Activated T-helper 2 cell treated with anti-CD3 and anti-CD28 coated beads, Interferon-gamma antibody, Interleukin-2, Interleukin-4, amounts not matched to agents 10 μg/mL and 5 μg/mL and 100 μg/mL, durations not matched to agents 14 hours and 24 hours and 36 hours (primary cell): ENCODE data around the gene USP10. TPM values are rescaled to one million over a fixed set of nuclear protein-coding genes. Genes with fewer than 3 reads are reported as not detected.

Experiments
- DNase-seq: peaks from one replicate; pipeline ENCODE4 v3.0.0; 2021; ENCODE audit warnings: low spot score
- H3K27ac Mint-ChIP-seq: one replicate; pipeline ENCODE4 v1.8.0; 2021; ENCODE audit warnings: mixed read lengths
- H3K27me3 Mint-ChIP-seq: one replicate; pipeline ENCODE4 v1.8.0; 2021; ENCODE audit warnings: low read depth, mixed read lengths
- H3K36me3 Mint-ChIP-seq: one replicate; pipeline ENCODE4 v1.8.0; 2021; ENCODE audit warnings: low read depth, mixed read lengths
- H3K4me1 Mint-ChIP-seq: one replicate; pipeline ENCODE4 v1.8.0; 2021; ENCODE audit warnings: low read depth, mixed read lengths
- H3K4me3 Mint-ChIP-seq: one replicate; pipeline ENCODE4 v1.8.0; 2021; ENCODE audit warnings: low read depth, mild to moderate bottlenecking, moderate library complexity, mixed read lengths
- H3K9me3 Mint-ChIP-seq: one replicate; pipeline ENCODE4 v1.8.0; 2021; ENCODE audit warnings: mixed read lengths
- intact Hi-C: fragments of 100-400 bp; cut with micrococcal nuclease; formaldehyde crosslinking; loops from one replicate; pipeline ENCODE4 v1.15.1; 2023
- total RNA-seq: library from RNA; stranded (reverse); gene quantifications from 2 replicates; pipeline ENCODE4 v1.2.3, GENCODE V29; 2022

USP10 gene
- total RNA-seq, 1 donor from 2014 or later, result 151 TPM

DNA sequence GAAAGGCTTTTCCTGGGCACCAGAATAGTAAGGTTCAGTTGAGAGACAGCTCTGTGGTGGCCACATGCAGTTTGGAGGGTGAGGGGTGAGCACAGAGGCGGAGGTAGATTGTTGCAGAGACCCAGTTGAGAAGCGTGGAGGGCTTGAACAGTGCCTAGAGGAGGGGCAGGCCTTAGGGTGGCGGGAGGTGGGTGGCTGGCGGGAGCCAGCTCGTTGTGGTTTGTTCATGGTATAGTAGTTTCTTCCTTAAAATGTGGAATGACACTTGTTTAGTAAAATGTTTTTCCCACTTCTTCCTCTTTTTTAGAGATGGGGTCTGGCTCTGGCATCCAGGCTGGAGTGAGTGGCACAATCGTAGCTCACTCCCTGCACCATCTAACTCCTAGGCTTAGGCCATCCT is 14.2 kb downstream of the USP10 start:
- no peak overlapping the region for H3K4me3 Mint-ChIP-seq
- peaks cover 25% of the 10 kb centered on the region for H3K4me1 Mint-ChIP-seq
- DNase-seq, result no peak
- H3K36me3 Mint-ChIP-seq, result peaks cover 25% of the 10 kb centered on the region
- intact Hi-C loops, result no loop called here
- no peaks in the 10 kb centered on the region for H3K27me3 Mint-ChIP-seq
- H3K9me3 Mint-ChIP-seq, result no peaks in the 10 kb centered on the region
- no peak overlapping the region for H3K27ac Mint-ChIP-seq

DNA sequence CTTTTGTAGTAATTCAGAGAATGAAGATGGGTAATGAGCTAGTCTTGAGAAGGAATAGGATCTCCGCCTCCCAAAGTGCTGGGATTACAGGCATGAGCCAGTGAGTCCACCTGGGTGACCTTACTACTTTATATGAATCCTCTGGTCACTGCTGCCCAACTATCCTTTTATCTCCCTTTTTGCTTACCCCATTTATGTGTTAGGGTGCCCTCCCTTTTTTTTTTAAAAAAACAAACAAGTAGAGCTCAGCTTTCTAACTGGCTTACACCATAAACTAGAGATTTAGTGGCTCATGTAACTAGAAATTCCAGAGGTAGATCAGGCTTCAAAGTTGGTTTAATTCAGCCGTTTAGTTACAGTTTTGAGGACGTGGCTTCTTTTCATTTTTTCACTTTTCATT is 15.6 kb downstream of the USP10 start:
- DNase-seq, result no peak
- H3K27me3 Mint-ChIP-seq, result no peaks in the 10 kb centered on the region
- H3K27ac Mint-ChIP-seq, result no peak overlapping the region
- no peaks in the 10 kb centered on the region for H3K9me3 Mint-ChIP-seq
- no peak overlapping the region for H3K4me3 Mint-ChIP-seq
- H3K4me1 Mint-ChIP-seq, result peaks cover 30% of the 10 kb centered on the region
- intact Hi-C loops, result no loop called here
- peaks cover 26% of the 10 kb centered on the region for H3K36me3 Mint-ChIP-seq

DNA sequence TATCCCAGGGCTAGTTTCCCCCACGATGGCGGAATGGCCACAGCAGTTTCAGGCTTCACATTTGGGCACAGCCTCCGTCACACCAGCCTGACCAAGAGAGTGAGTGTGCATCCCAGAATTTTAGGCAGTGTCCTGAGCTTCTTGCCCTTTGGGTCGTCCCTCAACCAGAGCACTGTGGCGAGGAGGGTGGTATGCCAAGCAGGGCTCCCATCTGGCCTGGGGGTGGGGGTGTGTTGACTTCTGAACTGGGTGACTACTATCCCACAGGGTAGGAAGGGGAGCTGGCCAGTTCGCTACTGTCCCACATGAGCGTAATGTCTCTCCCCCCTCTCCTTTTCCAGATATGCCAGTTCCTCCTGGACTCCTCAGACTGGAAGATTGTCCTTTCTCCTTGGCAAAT is 16.1 kb downstream of the USP10 start:
- H3K4me1 Mint-ChIP-seq, result peaks cover 30% of the 10 kb centered on the region
- no peak for DNase-seq
- peaks cover 28% of the 10 kb centered on the region for H3K36me3 Mint-ChIP-seq
- H3K27ac Mint-ChIP-seq, result no peak overlapping the region
- intact Hi-C loops, result no loop called here
- no peaks in the 10 kb centered on the region for H3K9me3 Mint-ChIP-seq
- H3K4me3 Mint-ChIP-seq, result no peak overlapping the region
- no peaks in the 10 kb centered on the region for H3K27me3 Mint-ChIP-seq

DNA sequence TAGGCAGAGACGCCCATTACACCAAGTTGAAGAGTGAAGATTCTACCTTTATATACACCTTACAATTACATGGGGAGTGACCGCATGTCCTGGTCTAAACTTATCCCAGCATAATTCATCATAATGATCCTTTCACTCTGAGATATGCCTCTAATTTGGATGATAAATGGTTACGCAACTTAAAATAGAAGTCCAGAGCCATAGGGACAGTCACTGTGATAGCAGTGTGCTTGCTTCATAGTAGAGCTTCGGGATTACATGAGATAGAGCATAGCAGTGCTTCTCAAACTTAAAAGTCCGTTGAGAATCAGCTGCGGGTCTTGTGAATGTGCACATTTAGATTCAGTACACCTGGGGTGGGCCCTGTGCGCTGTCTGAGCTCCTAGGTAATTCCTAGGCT is 16.9 kb downstream of the USP10 start:
- Mint-ChIP-seq H3K36me3 (peaks cover 36% of the 10 kb centered on the region), H3K27me3 (no peaks in the 10 kb centered on the region)

DNA sequence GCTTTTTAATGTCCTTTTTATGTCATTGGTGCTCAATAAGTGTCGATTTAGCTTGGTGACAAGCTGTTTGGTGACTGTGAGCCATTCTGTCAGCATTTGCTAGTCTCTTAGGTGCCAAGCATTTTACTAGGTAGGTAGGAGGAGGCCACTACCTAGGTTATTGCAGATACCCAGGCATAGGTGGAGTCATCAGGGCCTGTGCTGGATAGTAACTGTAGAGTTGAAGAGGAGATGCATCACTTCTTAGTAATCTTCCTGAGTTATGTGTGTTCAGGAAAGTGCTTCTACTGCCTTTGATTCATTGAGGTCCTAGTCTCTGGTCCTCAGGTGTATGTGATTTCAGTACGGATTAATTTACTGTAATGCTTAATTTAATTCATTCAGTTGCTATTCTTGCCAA is 17.7 kb downstream of the USP10 start:
- Mint-ChIP-seq H3K27ac (no peak overlapping the region), H3K4me1 (peaks cover 30% of the 10 kb centered on the region)

More for the DNA sequence above, 16.9 kb downstream of the USP10 start:
- intact Hi-C loops, result no loop called here
- Mint-ChIP-seq H3K4me3 (no peak overlapping the region), H3K4me1 (peaks cover 30% of the 10 kb centered on the region), H3K9me3 (no peaks in the 10 kb centered on the region), H3K27ac (no peak overlapping the region)
- DNase-seq, result no peak

DNA sequence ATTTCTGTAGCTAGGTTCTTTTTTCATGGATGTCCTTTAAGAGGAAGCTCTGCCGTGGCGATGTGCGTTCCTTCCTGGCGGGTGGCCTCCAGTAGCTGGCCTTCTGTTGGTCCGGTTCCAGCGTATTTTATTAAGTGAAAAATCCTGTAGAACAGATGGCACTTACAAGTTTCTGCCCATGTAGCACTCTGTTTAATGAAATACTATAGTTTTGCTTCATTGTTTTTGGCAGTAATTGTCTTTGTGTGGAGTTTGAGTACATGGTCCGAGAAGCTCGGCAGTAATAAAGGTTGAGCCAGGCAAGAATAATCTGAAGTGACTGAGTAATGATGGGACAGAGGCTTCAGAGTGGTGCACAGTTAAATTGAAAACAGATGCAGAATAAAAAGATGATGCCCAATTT is 20.4 kb downstream of the USP10 start:
- no peak for DNase-seq
- H3K27me3 Mint-ChIP-seq, result no peaks in the 10 kb centered on the region
- H3K4me1 Mint-ChIP-seq, result peaks cover 37% of the 10 kb centered on the region
- peaks cover 42% of the 10 kb centered on the region for H3K36me3 Mint-ChIP-seq
- no peaks in the 10 kb centered on the region for H3K9me3 Mint-ChIP-seq
- no peak overlapping the region for H3K27ac Mint-ChIP-seq
- no peak overlapping the region for H3K4me3 Mint-ChIP-seq
- intact Hi-C loops, result no loop called here

More for the DNA sequence above, 17.7 kb downstream of the USP10 start:
- no peak overlapping the region for H3K4me3 Mint-ChIP-seq
- no peaks in the 10 kb centered on the region for H3K9me3 Mint-ChIP-seq
- DNase-seq, result no peak
- H3K27me3 Mint-ChIP-seq, result no peaks in the 10 kb centered on the region
- intact Hi-C loops, result no loop called here
- peaks cover 38% of the 10 kb centered on the region for H3K36me3 Mint-ChIP-seq

DNA sequence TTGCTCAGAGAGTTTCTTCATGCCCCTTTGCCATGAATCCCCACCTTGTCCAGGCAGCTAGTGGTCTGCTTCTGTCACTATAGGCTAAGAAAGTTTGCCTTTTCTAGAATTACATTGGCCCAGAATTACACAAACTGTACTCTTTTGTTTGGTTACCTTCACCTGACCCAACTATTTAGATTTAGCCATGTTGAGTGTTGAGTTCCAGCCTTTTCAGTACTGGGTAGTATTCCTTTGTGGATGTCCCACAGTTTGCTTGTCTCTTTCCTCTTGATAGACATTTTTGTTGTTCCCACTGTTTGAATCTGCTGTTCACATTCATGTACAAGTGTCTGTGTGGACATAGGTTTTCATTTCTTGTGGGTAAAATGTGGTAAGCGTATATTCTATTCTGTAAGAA is 22.3 kb downstream of the USP10 start:
- no peak for DNase-seq
- intact Hi-C loops, result no loop called here
- no peaks in the 10 kb centered on the region for H3K27me3 Mint-ChIP-seq
- peaks cover 40% of the 10 kb centered on the region for H3K36me3 Mint-ChIP-seq
- no peak overlapping the region for H3K4me3 Mint-ChIP-seq
- peaks cover 48% of the 10 kb centered on the region for H3K4me1 Mint-ChIP-seq
- H3K27ac Mint-ChIP-seq, result no peak overlapping the region
- no peaks in the 10 kb centered on the region for H3K9me3 Mint-ChIP-seq

DNA sequence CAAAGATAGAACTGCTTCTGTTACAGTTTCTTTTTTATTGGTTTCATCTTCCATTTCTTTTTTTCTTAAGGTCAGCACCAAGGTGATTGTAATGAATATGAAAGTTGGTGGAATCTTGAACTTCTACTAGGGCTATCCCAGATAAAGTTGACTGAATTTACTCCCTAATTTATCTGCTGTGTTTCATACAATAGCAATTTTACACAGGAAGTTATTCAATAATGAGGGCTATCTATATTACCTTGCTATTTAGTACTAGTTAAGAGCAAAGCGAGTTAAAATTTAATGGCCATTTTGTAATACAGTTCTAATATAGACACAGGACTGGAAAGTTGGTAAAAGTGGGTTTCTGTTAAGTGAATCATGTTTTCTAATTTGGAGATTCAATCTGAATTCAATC is 24.1 kb downstream of the USP10 start:
- H3K27me3 Mint-ChIP-seq, result no peaks in the 10 kb centered on the region
- H3K4me3 Mint-ChIP-seq, result no peak overlapping the region
- peaks cover 40% of the 10 kb centered on the region for H3K36me3 Mint-ChIP-seq
- no peaks in the 10 kb centered on the region for H3K9me3 Mint-ChIP-seq
- intact Hi-C loops, result loop anchor here (2.0 kb wide), 1 partner anchor 23 kb away; no protein-coding TSS in a partner anchor
- peaks cover 43% of the 10 kb centered on the region for H3K4me1 Mint-ChIP-seq
- no peak for DNase-seq
- peak overlapping the region; percentile 11 for H3K27ac Mint-ChIP-seq

DNA sequence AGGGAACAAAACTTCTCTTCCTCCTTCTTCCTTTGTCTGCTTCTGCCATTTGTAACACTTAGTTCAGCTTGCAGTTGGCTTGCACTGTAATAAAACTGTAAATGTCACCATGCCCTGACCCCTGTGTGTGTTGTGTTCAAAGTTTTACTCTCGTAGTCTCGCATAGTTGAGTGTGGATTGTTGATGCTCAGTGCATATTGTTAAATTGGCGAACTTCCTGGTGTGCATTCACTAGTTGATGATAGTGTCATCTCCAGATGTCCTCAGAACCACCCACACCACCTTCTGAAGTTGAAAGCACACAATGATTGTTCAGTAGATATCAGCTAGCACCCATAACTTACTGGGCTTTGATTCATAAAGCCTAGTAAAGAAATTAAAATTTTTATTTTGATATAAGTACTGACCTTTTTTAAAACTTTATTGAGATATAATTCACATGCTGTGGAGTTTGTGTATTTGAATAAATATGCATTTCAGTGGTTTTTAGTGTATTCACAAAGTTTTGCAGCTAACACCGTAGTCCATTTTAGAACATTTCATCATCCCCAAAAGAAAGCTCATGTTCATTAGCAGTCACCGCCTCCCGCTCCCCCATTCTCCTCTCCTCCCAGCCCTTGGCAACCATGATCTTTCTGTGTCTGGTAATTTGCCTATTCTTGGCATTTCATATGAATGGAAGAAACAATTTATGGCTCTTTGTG is 25.0 kb downstream of the USP10 start:
- peak overlapping the region; percentile 54 for H3K4me3 Mint-ChIP-seq
- peak overlapping the region; percentile 88 for H3K27ac Mint-ChIP-seq
- peaks cover 34% of the 10 kb centered on the region for H3K36me3 Mint-ChIP-seq
- no peaks in the 10 kb centered on the region for H3K9me3 Mint-ChIP-seq
- intact Hi-C loops, result loop anchor here (2.0 to 5.0 kb wide), 2 partner anchors 24 to 217 kb away; no protein-coding TSS in a partner anchor
- peaks cover 45% of the 10 kb centered on the region for H3K4me1 Mint-ChIP-seq
- no peak for DNase-seq
- H3K27me3 Mint-ChIP-seq, result no peaks in the 10 kb centered on the region

DNA sequence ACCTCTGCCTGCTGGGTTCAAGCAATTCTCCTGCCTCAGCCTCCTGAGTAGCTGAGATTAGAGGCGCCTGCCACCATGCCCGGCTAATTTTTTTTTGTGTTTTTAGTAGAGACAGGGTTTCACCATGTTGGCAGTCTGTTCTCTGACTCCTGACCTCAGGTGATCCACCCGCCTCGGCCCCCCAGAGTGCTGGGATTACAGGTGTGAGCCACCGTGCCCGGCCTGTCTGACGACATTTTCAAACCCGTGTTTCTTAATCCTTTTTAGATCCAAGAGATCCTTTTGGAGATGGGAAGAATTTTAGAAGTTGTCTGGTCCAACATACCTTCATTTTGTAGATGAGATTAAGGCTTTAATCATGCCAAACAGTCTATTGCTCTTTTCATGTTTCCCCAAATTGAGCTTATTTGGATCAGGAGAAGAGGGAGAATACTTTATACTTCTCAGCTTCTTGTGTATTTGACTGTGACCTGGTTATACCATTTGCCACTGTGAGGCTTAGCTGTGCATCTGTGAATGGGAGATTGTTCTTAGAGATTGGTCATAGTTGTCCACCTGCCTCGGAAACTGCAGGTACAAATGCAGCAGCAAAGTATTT is 25.8 kb downstream of the USP10 start:
- peaks cover 50% of the 10 kb centered on the region for H3K4me1 Mint-ChIP-seq
- no peaks in the 10 kb centered on the region for H3K9me3 Mint-ChIP-seq
- H3K27ac Mint-ChIP-seq, result no peak overlapping the region
- no peak for DNase-seq
- intact Hi-C loops, result loop anchor here (1.0 to 5.0 kb wide), 4 partner anchors 25 to 218 kb away; no protein-coding TSS in a partner anchor
- peaks cover 30% of the 10 kb centered on the region for H3K36me3 Mint-ChIP-seq
- H3K27me3 Mint-ChIP-seq, result no peaks in the 10 kb centered on the region
- no peak overlapping the region for H3K4me3 Mint-ChIP-seq

DNA sequence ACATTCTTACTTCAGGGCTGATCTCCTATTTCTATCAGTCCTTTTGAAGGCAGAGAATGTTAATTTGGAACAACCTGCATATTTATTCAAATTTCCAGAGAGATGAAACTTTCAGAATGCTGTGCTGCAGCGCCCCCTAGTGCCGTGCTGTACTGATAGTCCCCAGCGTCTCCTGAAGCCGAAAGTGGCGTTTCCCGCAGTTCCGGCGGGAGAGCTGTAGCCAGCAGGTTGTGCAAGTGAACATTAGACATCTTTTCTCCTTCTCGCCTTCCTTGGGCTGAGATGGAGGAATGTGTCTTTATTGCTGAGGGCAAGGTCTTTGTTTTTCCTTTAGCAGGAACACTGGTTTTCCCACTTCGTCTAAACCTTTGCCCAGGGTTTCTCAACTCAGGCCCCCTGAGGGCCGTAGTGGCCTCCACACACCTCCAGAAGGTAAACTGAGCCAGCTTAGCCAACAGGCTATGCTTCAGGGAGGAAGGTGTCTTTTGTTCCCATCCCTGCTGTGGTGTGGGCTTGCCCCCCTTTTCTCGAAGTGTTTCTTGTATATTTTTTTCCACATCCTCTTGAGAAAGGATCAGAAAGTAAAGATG is 26.4 kb downstream of the USP10 start:
- H3K9me3 Mint-ChIP-seq, result no peaks in the 10 kb centered on the region
- H3K4me1 Mint-ChIP-seq, result peaks cover 53% of the 10 kb centered on the region
- no peaks in the 10 kb centered on the region for H3K27me3 Mint-ChIP-seq
- no peak overlapping the region for H3K4me3 Mint-ChIP-seq
- peaks cover 24% of the 10 kb centered on the region for H3K36me3 Mint-ChIP-seq
- no peak overlapping the region for H3K27ac Mint-ChIP-seq
- intact Hi-C loops, result loop anchor here (1.0 to 5.0 kb wide), 3 partner anchors 54 to 219 kb away; no protein-coding TSS in a partner anchor
- DNase-seq, result peak; percentile 65

DNA sequence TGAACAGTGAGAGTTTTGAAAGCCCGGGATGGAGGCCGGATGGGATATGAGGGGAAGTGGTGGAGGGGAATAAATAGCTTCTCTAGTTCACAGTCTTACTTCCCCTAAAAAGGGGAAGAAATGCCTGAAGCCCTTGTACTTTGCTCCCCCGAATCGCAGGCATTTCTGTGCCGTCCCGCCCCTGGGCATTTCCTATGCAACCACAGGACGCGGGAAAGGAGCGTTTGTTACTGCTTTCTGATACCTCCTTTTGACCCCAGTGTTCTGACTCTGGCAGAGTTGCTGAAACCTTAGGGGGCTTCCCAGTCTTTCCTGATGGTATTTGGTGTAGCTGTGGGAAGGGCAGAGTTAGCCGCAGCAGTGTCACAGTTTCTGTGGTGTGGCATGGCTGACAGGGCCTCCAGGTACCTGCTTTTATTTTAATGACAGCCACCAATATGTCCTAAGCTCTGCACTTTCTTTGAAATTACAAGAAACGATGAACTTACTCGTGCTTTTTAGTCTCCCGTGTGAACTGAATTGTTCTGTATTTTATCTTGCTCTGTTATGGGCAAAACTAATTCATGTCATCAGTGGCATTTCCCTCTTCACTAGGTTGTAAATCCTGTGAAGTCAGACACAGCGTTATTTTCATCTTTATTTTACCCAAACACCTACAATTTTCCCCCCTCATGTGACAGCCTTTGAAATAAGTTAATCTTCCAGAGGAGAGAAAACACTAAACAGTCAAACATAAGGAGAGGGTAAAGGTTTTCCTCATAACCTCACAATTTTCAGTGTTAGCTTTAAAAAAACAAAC is 27.1 kb downstream of the USP10 start:
- Mint-ChIP-seq H3K27ac (no peak overlapping the region), H3K36me3 (peaks cover 19% of the 10 kb centered on the region), H3K4me1 (peaks cover 59% of the 10 kb centered on the region), H3K9me3 (no peaks in the 10 kb centered on the region), H3K4me3 (no peak overlapping the region), H3K27me3 (no peaks in the 10 kb centered on the region)
- intact Hi-C loops, result loop anchor here (1.0 to 5.0 kb wide), 3 partner anchors 55 to 220 kb away; no protein-coding TSS in a partner anchor
- DNase-seq, result no peak
